Measurements from ENCODE around the gene KIF3A.

The KIF3A gene

GRCh38 chr5:132739232-132739631 is 1.9 kb upstream of the KIF3A start:
- Histone ChIP-seq H4K20me1 (ENCODE audit: insufficient read depth, low read length) (no peaks in the 10 kb centered on the region), H3K36me3 (replicated peaks; ENCODE audit: insufficient read depth, low read length) (no peaks in the 10 kb centered on the region), H2AFZ (ENCODE audit: low read length) (no peak overlapping the region), H3K4me1 (ENCODE audit: low read length) (peaks cover 14% of the 10 kb centered on the region; the same call in 1 of the 2 replicates), H3K27ac (ENCODE audit: low read length) (no peak overlapping the region), H3K27me3 (replicated peaks; ENCODE audit: insufficient read depth, low read length) (no peaks in the 10 kb centered on the region), H3K9ac (ENCODE audit: low read length) (no peak overlapping the region), H3F3A (ENCODE audit: insufficient read depth, low read length) (0 out of 2 replicates have a peak, but pooled peaks cover 4% of the 10 kb centered on the region), H3K9me3 (replicated peaks; ENCODE audit: insufficient read depth, low read length) (no peaks in the 10 kb centered on the region), H3K9me2 (replicated peaks; ENCODE audit: insufficient read depth, low read length) (no peaks in the 10 kb centered on the region), H3K79me2 (ENCODE audit: low read length) (peaks cover 12% of the 10 kb centered on the region), H3K4me2 (ENCODE audit: low read depth, low read length) (no peak overlapping the region), H3K4me3 (ENCODE audit: low read length) (no peak overlapping the region)
- TF ChIP-seq EZH2 (optimal IDR thresholded peaks at IDR 0.05; ENCODE audit: low read depth, low read length) (no peak), CTCF (IDR thresholded peaks at IDR 0.05; ENCODE audit: low read length) (no peak), EZH2phosphoT487 (IDR thresholded peaks at IDR 0.05; ENCODE audit: low read length) (no peak)
- no peak for DNase-seq

GRCh38 chr5:132737982-132738681 is 786 bp upstream of the KIF3A start:
- Histone ChIP-seq H3K4me2 (ENCODE audit: low read depth, low read length) (peak overlapping the region; percentile 84), H3K9ac (ENCODE audit: low read length) (peak overlapping the region; percentile 19; the same call in 1 of the 2 replicates), H3K27ac (ENCODE audit: low read length) (peak overlapping the region; percentile 14; the same call in 1 of the 2 replicates), H3K4me1 (ENCODE audit: low read length) (peaks cover 14% of the 10 kb centered on the region; the same call in 1 of the 2 replicates), H3K27me3 (replicated peaks; ENCODE audit: insufficient read depth, low read length) (no peaks in the 10 kb centered on the region), H3K9me2 (replicated peaks; ENCODE audit: insufficient read depth, low read length) (no peaks in the 10 kb centered on the region), H3F3A (ENCODE audit: insufficient read depth, low read length) (0 out of 2 replicates have a peak, but pooled peaks cover 4% of the 10 kb centered on the region), H4K20me1 (ENCODE audit: insufficient read depth, low read length) (no peaks in the 10 kb centered on the region), H3K4me3 (ENCODE audit: low read length) (peak overlapping the region; percentile 80), H3K79me2 (ENCODE audit: low read length) (peaks cover 12% of the 10 kb centered on the region), H3K36me3 (replicated peaks; ENCODE audit: insufficient read depth, low read length) (no peaks in the 10 kb centered on the region), H3K9me3 (replicated peaks; ENCODE audit: insufficient read depth, low read length) (no peaks in the 10 kb centered on the region), H2AFZ (ENCODE audit: low read length) (peak overlapping the region; percentile 93)
- TF ChIP-seq EZH2phosphoT487 (IDR thresholded peaks at IDR 0.05; ENCODE audit: low read length) (no peak), EZH2 (optimal IDR thresholded peaks at IDR 0.05; ENCODE audit: low read depth, low read length) (no peak), CTCF (IDR thresholded peaks at IDR 0.05; ENCODE audit: low read length) (no peak)
- no peak for DNase-seq

GRCh38 chr5:132734687-132735086 is 2.7 kb downstream of the KIF3A start:
- no peak overlapping the region for H2AFZ ChIP-seq (ENCODE audit: low read length)
- no peaks in the 10 kb centered on the region for H3K9me3 ChIP-seq (replicated peaks; ENCODE audit: insufficient read depth, low read length)
- no peaks in the 10 kb centered on the region for H3K9me2 ChIP-seq (replicated peaks; ENCODE audit: insufficient read depth, low read length)
- peaks cover 14% of the 10 kb centered on the region; the same call in 1 of the 2 replicates for H3K4me1 ChIP-seq (ENCODE audit: low read length)
- H3F3A ChIP-seq (ENCODE audit: insufficient read depth, low read length): 0 out of 2 replicates have a peak, but pooled peaks cover 4% of the 10 kb centered on the region
- H3K36me3 ChIP-seq (replicated peaks; ENCODE audit: insufficient read depth, low read length): no peaks in the 10 kb centered on the region
- TF ChIP-seq CTCF (IDR thresholded peaks at IDR 0.05; ENCODE audit: low read length): no peak
- TF ChIP-seq EZH2 (optimal IDR thresholded peaks at IDR 0.05; ENCODE audit: low read depth, low read length): no peak
- TF ChIP-seq EZH2phosphoT487 (IDR thresholded peaks at IDR 0.05; ENCODE audit: low read length): no peak
- no peaks in the 10 kb centered on the region for H4K20me1 ChIP-seq (ENCODE audit: insufficient read depth, low read length)
- no peak overlapping the region for H3K4me3 ChIP-seq (ENCODE audit: low read length)
- no peaks in the 10 kb centered on the region for H3K27me3 ChIP-seq (replicated peaks; ENCODE audit: insufficient read depth, low read length)
- no peak overlapping the region for H3K4me2 ChIP-seq (ENCODE audit: low read depth, low read length)
- H3K27ac ChIP-seq (ENCODE audit: low read length): no peak overlapping the region
- peaks cover 12% of the 10 kb centered on the region for H3K79me2 ChIP-seq (ENCODE audit: low read length)
- no peak for DNase-seq
- no peak overlapping the region for H3K9ac ChIP-seq (ENCODE audit: low read length)

Measured in MM.1S (cell line).